HG02759 (cell line): ENCODE results near the gene EDN3.

Experiments used
- ATAC-seq: cut with Tn5 transposase; IDR thresholded peaks from one replicate; pipeline ENCODE4 v1.9.1; 2021; ENCODE audit warnings: mild to moderate bottlenecking, moderate library complexity; ENCODE audit not compliant: unreplicated experiment

EDN3 gene, protein sequence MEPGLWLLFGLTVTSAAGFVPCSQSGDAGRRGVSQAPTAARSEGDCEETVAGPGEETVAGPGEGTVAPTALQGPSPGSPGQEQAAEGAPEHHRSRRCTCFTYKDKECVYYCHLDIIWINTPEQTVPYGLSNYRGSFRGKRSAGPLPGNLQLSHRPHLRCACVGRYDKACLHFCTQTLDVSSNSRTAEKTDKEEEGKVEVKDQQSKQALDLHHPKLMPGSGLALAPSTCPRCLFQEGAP

DNA sequence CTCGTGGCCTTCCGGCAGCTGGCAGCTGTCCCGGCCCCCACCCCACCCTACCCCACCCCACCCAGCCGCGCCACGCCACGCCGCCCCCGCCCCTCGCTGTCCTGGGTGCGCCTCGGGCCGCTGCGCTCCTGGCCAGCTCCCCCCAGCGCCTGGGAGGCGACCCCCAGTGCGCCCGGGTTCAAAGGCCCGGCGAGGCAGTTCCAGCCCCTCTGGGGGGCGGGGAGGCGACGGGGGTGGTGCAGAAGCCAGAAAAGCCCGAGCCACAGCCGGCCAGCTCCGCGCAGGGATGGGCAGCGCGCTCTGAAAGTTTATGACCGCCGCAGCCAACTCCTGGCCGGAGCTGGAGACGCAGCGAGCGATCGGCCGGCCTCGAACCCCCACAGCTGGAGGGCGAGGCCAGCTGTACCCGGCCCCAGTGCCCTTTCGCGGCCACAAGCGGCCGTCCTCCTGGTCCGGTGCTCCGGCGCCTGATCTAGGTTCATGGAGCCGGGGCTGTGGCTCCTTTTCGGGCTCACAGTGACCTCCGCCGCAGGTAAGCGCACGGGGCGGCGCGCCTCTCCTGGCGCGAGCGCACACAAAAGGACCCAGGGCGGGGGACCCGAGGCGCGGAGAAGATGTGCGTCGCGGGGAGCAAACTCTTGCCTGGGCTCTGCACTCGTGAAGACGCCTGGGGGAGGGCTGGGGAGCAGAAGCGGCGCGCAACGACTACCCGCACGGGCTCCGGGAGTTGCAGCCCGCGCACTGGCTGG, at the start of gene EDN3:
EDN3 (plus strand) TSS at position 279 of the 749 bp plus-strand sequence; CDS start at position 481, 202 bp downstream.
- ATAC-seq, result no peak

GRCh38 chr20:59253325-59253724, 47.1 kb upstream of the EDN3 start:
- ATAC-seq, result no peak

GRCh38 chr20:59253779-59254319, 46.6 kb upstream of the EDN3 start:
- no peak for ATAC-seq

GRCh38 chr20:59255256-59255655, 45.2 kb upstream of the EDN3 start:
- no peak for ATAC-seq

- ATAC-seq, result no peak
Observed at GRCh38 chr20:59258221-59258621, 42.2 kb upstream of the EDN3 start.

DNA sequence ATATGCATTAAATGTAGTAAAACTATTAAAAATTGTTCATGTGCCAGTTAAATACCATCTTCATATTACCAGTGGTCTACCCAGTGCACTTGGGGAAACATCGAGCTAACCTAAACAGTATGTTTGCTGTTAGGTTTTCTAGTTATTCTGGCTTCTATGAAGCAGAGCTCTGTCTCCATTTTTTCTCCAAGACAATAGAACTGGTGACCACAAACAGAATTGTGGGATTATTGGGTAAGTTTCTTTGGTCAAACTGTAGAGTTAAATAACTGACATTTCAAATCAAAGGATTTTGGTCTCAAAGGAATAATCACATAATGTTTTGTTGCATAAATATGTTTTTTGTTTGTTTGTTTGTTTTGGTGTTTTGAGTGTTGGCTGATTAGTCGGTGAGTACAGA, 40.5 kb upstream of the EDN3 start:
- ATAC-seq, result no peak

DNA sequence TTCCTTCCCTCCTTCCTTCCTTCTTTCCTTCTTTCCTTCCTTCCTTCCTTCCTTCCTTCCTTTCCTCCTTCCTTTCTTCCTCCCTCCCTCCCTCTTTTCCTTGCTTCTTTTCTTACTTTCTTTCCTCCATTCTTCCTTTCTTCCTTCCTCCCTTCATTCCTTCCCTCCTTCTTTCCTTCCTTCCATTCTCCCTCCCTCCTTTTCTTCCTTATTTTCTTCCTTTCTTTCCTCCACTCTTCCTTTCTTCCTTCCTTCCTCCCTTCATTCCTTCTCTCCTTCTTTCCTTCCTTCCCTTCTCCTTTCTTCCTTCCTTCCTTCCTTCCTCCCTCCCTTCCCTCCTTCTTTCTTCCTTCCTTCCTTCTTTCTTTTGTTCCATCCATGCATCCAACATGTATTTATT, 35.1 kb upstream of the EDN3 start:
- ATAC-seq, result no peak

DNA sequence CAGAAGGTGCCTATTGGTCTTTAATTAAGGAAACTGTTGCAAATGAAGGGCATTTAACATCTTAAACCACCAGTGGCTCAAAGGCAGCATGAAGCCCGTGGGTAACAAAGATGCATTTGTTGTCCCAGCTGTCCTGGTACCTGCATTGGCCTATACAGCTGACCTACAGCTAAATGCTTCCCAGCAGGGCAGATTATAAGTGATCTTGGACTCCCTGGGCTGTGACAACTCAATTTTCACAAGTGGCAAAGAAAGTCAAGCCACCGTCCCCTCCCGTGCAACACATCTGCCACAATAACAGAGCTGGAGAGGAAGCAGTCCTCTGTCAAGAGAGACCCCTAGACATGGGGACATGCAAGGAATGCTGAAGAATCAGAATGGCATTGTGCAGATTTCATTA, 31.5 kb upstream of the EDN3 start:
- no peak for ATAC-seq

- ATAC-seq, result no peak
Observed at GRCh38 chr20:59269411-59270025, 30.9 kb upstream of the EDN3 start.

DNA sequence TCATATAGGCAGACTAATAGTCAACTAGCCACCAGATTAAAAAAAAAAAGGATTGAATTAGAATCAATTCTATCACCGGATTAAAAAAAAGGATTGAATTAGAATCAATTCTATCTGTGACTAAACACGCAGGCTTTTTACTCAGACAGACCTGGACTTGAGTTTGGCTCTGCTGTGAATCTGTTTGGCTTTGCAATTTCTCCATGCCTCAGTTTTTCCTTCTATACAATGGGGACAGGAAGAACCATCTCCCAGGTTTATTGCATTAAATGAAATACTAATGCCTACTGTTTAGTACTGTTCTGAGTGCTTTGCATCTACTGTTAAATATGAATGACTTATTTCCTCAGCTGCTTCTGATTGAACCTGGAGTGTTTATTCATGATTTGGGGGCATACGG, 30.0 kb upstream of the EDN3 start:
- no peak for ATAC-seq

DNA sequence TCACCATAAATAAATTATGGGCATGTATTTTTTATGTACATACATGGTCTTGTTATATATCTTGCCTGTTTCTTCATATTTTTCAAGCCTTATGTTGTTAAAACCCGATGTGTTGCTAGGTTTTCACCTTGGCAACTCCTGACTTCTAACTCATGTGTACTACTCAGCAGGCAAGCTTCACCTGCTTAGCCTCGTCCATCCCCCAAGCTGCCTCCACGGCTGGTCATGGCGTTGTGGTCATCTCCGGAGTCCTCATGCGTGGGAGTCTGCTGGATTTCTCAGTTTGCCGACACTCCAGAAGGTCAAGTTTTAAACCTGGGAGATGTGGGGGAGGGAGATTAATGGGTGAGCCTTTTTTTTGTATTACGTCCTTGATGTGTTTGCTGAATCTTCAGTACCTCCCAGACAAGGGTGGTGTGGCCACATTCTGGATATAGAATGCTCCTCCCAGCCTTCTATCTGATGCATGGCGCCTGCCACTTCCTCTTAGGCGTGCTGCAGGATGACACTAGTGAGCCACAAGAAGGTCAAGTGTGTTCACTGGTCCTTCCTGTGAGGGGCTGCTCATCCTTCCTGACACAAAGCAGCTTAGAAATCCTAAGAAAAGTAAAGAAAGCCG, 26.6 kb upstream of the EDN3 start:
- ATAC-seq, result no peak

DNA sequence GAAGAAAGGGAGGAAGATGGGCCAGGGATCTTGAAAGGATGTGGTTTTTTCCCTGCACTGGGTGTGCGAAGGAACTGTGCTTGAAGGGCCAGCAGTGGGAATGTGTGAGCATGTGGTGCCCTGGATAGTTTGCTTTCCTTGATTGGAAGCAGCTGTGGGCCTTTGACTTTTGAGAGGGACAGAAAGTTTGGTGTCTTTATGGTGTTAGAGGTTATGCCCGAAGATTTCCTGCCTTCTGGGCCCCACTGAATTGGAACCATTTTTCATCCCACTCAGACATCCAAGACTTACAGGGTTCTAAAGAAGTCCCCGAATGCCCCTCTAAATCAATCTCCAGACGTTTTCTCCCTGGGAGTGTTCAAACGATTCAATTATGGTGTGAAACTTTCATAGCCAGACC, 23.5 kb upstream of the EDN3 start:
- ATAC-seq, result no peak

DNA sequence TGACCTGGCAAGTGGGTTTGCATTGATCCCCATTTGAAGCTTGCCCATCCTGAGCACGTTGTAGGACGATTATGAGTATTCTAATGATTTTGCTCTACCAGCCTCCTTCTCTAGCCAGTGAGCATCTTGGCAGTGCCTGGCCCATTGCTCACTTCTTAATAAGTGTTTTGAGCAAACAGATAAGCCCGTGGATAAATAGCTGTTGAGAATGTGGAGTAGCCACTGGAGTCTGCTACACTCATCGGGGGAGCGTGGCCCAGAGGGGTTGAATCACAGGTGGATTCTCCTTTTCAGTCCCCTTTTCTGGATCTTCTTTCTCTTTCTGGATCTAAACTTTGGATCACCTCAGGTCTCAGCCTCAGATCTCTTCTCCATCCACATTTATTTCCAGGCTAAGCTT, 15.9 kb upstream of the EDN3 start:
- ATAC-seq, result no peak

- no peak for ATAC-seq
Observed at GRCh38 chr20:59289994-59290393, 10.4 kb upstream of the EDN3 start.

- no peak for ATAC-seq
Observed at GRCh38 chr20:59291740-59292383, 8.5 kb upstream of the EDN3 start.

GRCh38 chr20:59295531-59295930, 4.9 kb upstream of the EDN3 start:
- no peak for ATAC-seq

- no peak for ATAC-seq
Observed at GRCh38 chr20:59297686-59298085, 2.7 kb upstream of the EDN3 start.

- ATAC-seq, result no peak
Observed at GRCh38 chr20:59299945-59300332, 472 bp upstream of the EDN3 start.

GRCh38 chr20:59301343-59302007, 1.1 kb downstream of the EDN3 start:
- ATAC-seq, result no peak

- no peak for ATAC-seq
Observed at GRCh38 chr20:59305908-59306655, 5.7 kb downstream of the EDN3 start.
